HEK293T (cell line): ENCODE measurements around the gene ANKMY1.

ENCODE experiments used
- BHLHE40 ChIP-seq: fragments of 450-650 bp; IDR thresholded peaks from 2 replicates; pipeline ENCODE4 v1.6.1; 2016; ENCODE audit warnings: mild to moderate bottlenecking, moderate library complexity, borderline replicate concordance
- FOXK2 ChIP-seq: fragments of 450-650 bp; IDR thresholded peaks from 2 replicates; pipeline ENCODE4 v1.6.1; 2016; ENCODE audit warnings: mild to moderate bottlenecking
- FOXM1 ChIP-seq: fragments of 450-650 bp; IDR thresholded peaks from 2 replicates; pipeline ENCODE4 v1.6.1; 2017; ENCODE audit warnings: mild to moderate bottlenecking, borderline replicate concordance
- SP1 ChIP-seq: fragments of 450-650 bp; IDR thresholded peaks from 2 replicates; pipeline ENCODE4 v1.6.1; 2017
- TARDBP ChIP-seq: fragments of 450-650 bp; IDR thresholded peaks from 2 replicates; pipeline ENCODE4 v1.6.1; 2016
- ZNF384 ChIP-seq: fragments of 450-650 bp; IDR thresholded peaks from 2 replicates; pipeline ENCODE4 v1.6.1; 2016

DNA sequence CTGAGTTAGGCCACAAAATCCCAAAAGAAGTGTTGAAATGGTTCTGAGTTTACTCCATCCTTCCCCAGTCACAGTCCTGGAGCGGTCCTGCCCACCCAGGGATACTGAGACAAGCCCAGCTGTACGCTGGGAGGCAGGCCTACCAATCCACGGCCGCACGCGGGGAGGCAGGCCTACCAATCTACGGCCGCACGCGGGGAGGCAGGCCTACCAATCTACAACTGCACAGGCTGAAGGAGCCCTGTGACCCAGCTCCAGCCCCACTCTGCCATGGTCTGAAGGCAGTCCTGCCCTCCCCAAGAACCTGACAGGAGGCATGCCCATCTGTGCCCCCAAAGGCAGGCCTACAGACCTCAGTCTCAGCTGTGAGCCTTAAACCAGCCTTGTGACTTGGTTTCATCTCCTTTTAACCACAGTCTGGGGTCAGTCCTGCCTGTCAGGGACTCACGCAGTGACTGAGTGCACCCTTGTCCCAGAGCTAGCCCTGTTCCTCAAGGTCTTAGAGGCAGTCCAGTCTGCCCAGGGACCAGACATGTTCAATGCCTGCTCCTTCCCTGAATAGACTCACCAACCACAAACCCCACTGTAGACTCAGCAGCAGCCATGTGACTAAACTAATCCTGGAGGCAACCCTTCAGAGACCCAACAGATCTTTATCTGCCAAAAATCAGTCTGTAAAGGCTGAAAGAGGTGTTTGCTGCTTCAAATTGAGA lies 85.6 kb downstream of the ANKMY1 start:
- TF ChIP-seq FOXK2 (no peak), ZNF384 (no peak), BHLHE40 (no peak), FOXM1 (no peak), SP1 (no peak), TARDBP (no peak)
